GM12878 (cell line): ENCODE data around the gene ADARB1. TPM values are rescaled to one million over a fixed set of nuclear protein-coding genes. Genes with fewer than 3 reads are reported as not detected.
A peak's percentile ranks its signal among the peaks of the same experiment; 100 is the strongest.

Source experiments
- ATAC-seq: fragments of 200-7000 bp; cut with Tn5 transposase; 3 replicates; pipeline ENCODE4 v1.9.1; 2020; ENCODE audit warnings: mild to moderate bottlenecking, moderate library complexity
- BruUV-seq: library from RNA; stranded (reverse); fragments of 400-500 nt; replicated peaks from 2 replicates; lab custom pipeline; 2021; lab: Mats Ljungman, UMichigan
- CTCF ChIA-PET: fragments of 300-600 bp; sonication (Branson Sonifier 250); formaldehyde crosslinking; extraction: SDS; loops from one replicate; lab custom pipeline; 2021; ENCODE audit warnings: inconsistent platforms; lab: Yijun Ruan, JAX
- POLR2A ChIA-PET: fragments of 350-600 bp; formaldehyde crosslinking; extraction: SDS; loops from one replicate; lab custom pipeline; 2021; ENCODE audit warnings: inconsistent platforms; lab: Charles Lee
- RAD21 ChIA-PET: fragments of 300-600 bp; sonication (Branson Sonifier 250); formaldehyde crosslinking; loops from one replicate; lab custom pipeline; 2023; ENCODE audit warnings: antibody characterized with exemption; ENCODE audit not compliant: unreplicated experiment; lab: Charles Lee
- SMC1A ChIA-PET: fragments of 300-600 bp; sonication (Branson Sonifier 250); formaldehyde crosslinking; loops from one replicate; lab custom pipeline; 2023; ENCODE audit not compliant: unreplicated experiment, uncharacterized antibody; lab: Charles Lee
- DNase-seq: peaks from one replicate; pipeline ENCODE4 v3.0.0-alpha.2; 2011; ENCODE audit warnings: low read depth, low spot score
- FAIRE-seq: peaks from 3 replicates; lab custom pipeline; 2011; peaks lifted over from hg19 to GRCh38; lab: Jason Lieb, UNC
- H2AFZ ChIP-seq: 2 replicates; pipeline ENCODE4 v1.6.0; 2011; ENCODE audit warnings: low read depth, low read length, control low read depth; ENCODE audit not compliant: control insufficient read depth
- H3K27ac ChIP-seq: 2 replicates; pipeline ENCODE4 v1.5.1; 2011; ENCODE audit warnings: control low read depth; ENCODE audit not compliant: control insufficient read depth, insufficient read depth
- H3K27me3 ChIP-seq, 2 experiments: replicated peaks in 1 of 2; 2 replicates each; pipeline versions ENCODE4 v1.6.0 to v1.6.1; 2011; ENCODE audit warnings: low read length in 1 of 2; ENCODE audit not compliant: control insufficient read depth in 2 of 2, insufficient read depth in 2 of 2
- H3K36me3 ChIP-seq, 2 experiments: 2 replicates each; pipeline ENCODE4 v1.5.1; 2011; ENCODE audit warnings: low read length in 1 of 2; ENCODE audit not compliant: control insufficient read depth in 2 of 2, insufficient read depth in 2 of 2
- H3K4me1 ChIP-seq: 2 replicates; pipeline ENCODE4 v1.6.1; 2011; ENCODE audit warnings: mild to moderate bottlenecking, low read length, moderate library complexity, mixed read lengths; ENCODE audit not compliant: control insufficient read depth, insufficient read depth
- H3K4me2 ChIP-seq: 2 replicates; pipeline ENCODE4 v1.6.0; 2011; ENCODE audit warnings: control low read depth; ENCODE audit not compliant: control insufficient read depth, insufficient read depth
- H3K4me3 ChIP-seq: fragments of 200-600 bp; sonication (generic); 2 replicates; pipeline ENCODE4 v1.5.1; 2016
- H3K79me2 ChIP-seq: 2 replicates; pipeline ENCODE4 v1.6.0; 2011; ENCODE audit warnings: low read length; ENCODE audit not compliant: control insufficient read depth, insufficient read depth
- H3K9ac ChIP-seq: 2 replicates; pipeline ENCODE4 v1.8.0; 2011; ENCODE audit warnings: low read length, control low read depth, mixed read lengths; ENCODE audit not compliant: control insufficient read depth, insufficient read depth
- H3K9me3 ChIP-seq: replicated peaks from 3 replicates; pipeline ENCODE4 v1.5.1; 2011; ENCODE audit warnings: mild to moderate bottlenecking, low read length; ENCODE audit not compliant: control insufficient read depth, insufficient read depth
- H4K20me1 ChIP-seq: 2 replicates; pipeline ENCODE4 v1.6.0; 2011; ENCODE audit not compliant: control insufficient read depth, insufficient read depth
- ATF7 ChIP-seq: fragments of 450-650 bp; IDR thresholded peaks from 2 replicates; pipeline ENCODE4 v1.6.1; 2016; ENCODE audit warnings: low read depth, mild to moderate bottlenecking
- CREB1 ChIP-seq: IDR thresholded peaks from 2 replicates; pipeline ENCODE4 v1.6.1; 2012; ENCODE audit warnings: low read depth, mild to moderate bottlenecking, inconsistent platforms
- EED ChIP-seq: sonication (generic); IDR thresholded peaks from 2 replicates; pipeline ENCODE4 v1.6.1; 2016; ENCODE audit warnings: antibody characterized with exemption, low read depth
- HCFC1 ChIP-seq: fragments of 150-350 bp; IDR thresholded peaks from 2 replicates; pipeline ENCODE4 v1.6.1; 2014; ENCODE audit warnings: low read length
- HDAC6 ChIP-seq: fragments of 200-600 bp; sonication (generic); IDR thresholded peaks from one replicate; pipeline ENCODE4 v1.8.0; 2017; ENCODE audit warnings: antibody characterized with exemption; ENCODE audit not compliant: unreplicated experiment
- JUNB ChIP-seq: IDR thresholded peaks from 2 replicates; pipeline ENCODE4 v1.6.1; 2016; ENCODE audit warnings: antibody characterized with exemption, mild to moderate bottlenecking
- KDM1A ChIP-seq: fragments of 200-600 bp; sonication (generic); IDR thresholded peaks from 2 replicates; pipeline ENCODE4 v1.6.1; 2016; ENCODE audit warnings: borderline replicate concordance
- MYC ChIP-seq: IDR thresholded peaks from 2 replicates; pipeline ENCODE4 v1.6.1; 2011; ENCODE audit warnings: mild to moderate bottlenecking, low read length, moderate library complexity, inconsistent platforms; ENCODE audit not compliant: insufficient read depth, insufficient replicate concordance, insufficient read length, severe bottlenecking
- NFIC ChIP-seq: IDR thresholded peaks from 2 replicates; pipeline ENCODE4 v1.6.1; 2012; ENCODE audit warnings: low read depth, mild to moderate bottlenecking, inconsistent platforms, low read length, moderate library complexity
- NR2F1 ChIP-seq: fragments of 450-650 bp; conservative IDR thresholded peaks from 2 replicates; pipeline ENCODE4 v1.6.1; 2017; ENCODE audit warnings: mild to moderate bottlenecking
- RUNX3 ChIP-seq: IDR thresholded peaks from 2 replicates; pipeline ENCODE4 v1.6.1; 2012; ENCODE audit warnings: low read length, inconsistent platforms
- SMAD1 ChIP-seq: fragments of 450-650 bp; IDR thresholded peaks from 2 replicates; pipeline ENCODE4 v1.6.1; 2018; ENCODE audit warnings: mild to moderate bottlenecking, low read depth; ENCODE audit not compliant: partially characterized antibody
- SUPT20H ChIP-seq: IDR thresholded peaks from 2 replicates; pipeline ENCODE4 v1.6.1; 2011; ENCODE audit warnings: low read depth, mild to moderate bottlenecking, low read length, moderate library complexity, borderline replicate concordance; ENCODE audit not compliant: control insufficient read depth
- SUZ12 ChIP-seq: fragments of 200-600 bp; sonication (generic); IDR thresholded peaks from one replicate; pipeline ENCODE4 v1.6.1; 2018; ENCODE audit warnings: antibody characterized with exemption, mild to moderate bottlenecking; ENCODE audit not compliant: unreplicated experiment
- TARDBP ChIP-seq: IDR thresholded peaks from 2 replicates; pipeline ENCODE4 v1.6.1; 2016; ENCODE audit warnings: borderline replicate concordance
- TBL1XR1 ChIP-seq: IDR thresholded peaks from 2 replicates; pipeline ENCODE4 v1.6.1; 2012; ENCODE audit warnings: low read depth, low read length, improper control_type of control experiment
- YY1 ChIP-seq: IDR thresholded peaks from 2 replicates; pipeline ENCODE4 v1.6.1; 2011; ENCODE audit warnings: low read depth, mild to moderate bottlenecking, low read length
- WGBS: methylation state at CpG from one replicate; pipeline ENCODE4 v1.1.6; 2016; ENCODE audit warnings: low lambda C conversion rate; ENCODE audit not compliant: insufficient replicate concordance, insufficient coverage; ENCODE audit errors: missing lambda C conversion rate; 5-methylcytosine and 5-hydroxymethylcytosine counted together
- in situ Hi-C: fragments of 300-500 bp; cut with MboI; formaldehyde crosslinking; loops from 9 replicates; pipeline ENCODE4 v1.14.3; 2018; ENCODE audit warnings: mixed read lengths
- intact Hi-C: fragments of 100-400 bp; cut with micrococcal nuclease; formaldehyde crosslinking; loops from one replicate; pipeline ENCODE4 v1.14.2; 2022; ENCODE audit not compliant: unreplicated experiment
- polyA plus RNA-seq, 11 experiments: library from polyadenylated mRNA; depleted of rRNA in 4 of 11; unstranded in 6 of 11; stranded (reverse) in 5 of 11; fragments of >200 nt; fragmentation: Nextera tagmentation in 4 of 11; fragmentation: Illumina TruSeq in 1 of 11; extraction: Ambion mirVana in 4 of 11; extraction: Trizol in 1 of 11; gene quantifications; 1 replicate in 1 of 11; 2 replicates in 10 of 11; pipeline versions ENCODE4 v1.2.1 to v1.2.3, GENCODE V29; 2011 to 2016; ENCODE audit warnings: inconsistent platforms in 2 of 11, missing spikeins in 2 of 11, low read depth in 1 of 11
- total RNA-seq, 4 experiments: library from RNA; depleted of rRNA in 3 of 4; stranded (reverse); fragments of >200 nt in 3 of 4; fragmentation: Illumina TruSeq in 1 of 4; extraction: Trizol in 1 of 4; gene quantifications; 2 replicates each; pipeline versions ENCODE4 v1.2.1 to v1.2.3, GENCODE V29; 2013 to 2021
- TF ChIP-seq, protein P1 (sequence below): IDR thresholded peaks from 2 replicates; pipeline ENCODE4 v1.6.1; 2012; ENCODE audit warnings: mild to moderate bottlenecking, low read depth, low read length
- TF ChIP-seq, protein P2 (sequence below): fragments of 450-650 bp; formaldehyde crosslinking; IDR thresholded peaks from 2 replicates; pipeline ENCODE4 v1.4.0; 2022; ENCODE audit warnings: mild to moderate bottlenecking, moderate library complexity

Gene ADARB1
- total and polyA plus RNA-seq, 10 of the 15 experiments (the other 5 are each of a cell fraction or from before 2014, with no cell fraction given) = 5.7 to 61.7 (median 25.3) TPM

DNA sequence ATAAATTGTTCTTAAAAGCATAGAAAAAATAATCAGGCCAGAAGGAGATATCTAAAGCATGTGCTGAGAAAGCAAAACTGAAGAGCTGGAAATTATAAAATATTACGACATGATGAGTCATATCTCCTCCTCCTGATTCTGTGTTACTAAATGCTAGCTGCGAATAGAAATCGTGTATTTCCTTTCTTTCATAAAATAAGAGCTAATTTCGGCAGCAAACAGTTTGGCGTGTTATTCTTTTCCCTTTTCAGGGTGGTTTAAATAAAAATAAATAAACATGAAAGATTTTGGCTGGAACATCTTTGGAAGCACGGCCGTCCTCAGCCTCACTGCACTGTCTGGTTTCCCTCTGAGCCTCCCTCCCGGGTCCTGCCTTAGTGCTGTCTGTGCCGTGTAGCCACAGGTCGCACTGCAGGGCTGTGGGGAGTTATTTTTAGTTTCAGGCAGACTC lies 56.0 kb downstream of the ADARB1 start:
- ChIA-PET CTCF (interaction anchor here (0.5 to 15.4 kb wide), 18 partner anchors 10 to 337 kb away, joined by 3 to 626 read pairs (median 10); partner anchors contain the start of genes ADARB1 and SLX9), RAD21 (interaction anchor here (0.9 to 8.1 kb wide), 11 partner anchors 7 to 329 kb away, joined by 3 to 204 read pairs (median 33); partner anchors contain the start of gene UBE2G2), SMC1A (interaction anchor here (0.7 to 9.3 kb wide), 13 partner anchors 7 to 329 kb away, joined by 3 to 560 read pairs (median 6); partner anchors contain the start of gene SLX9), POLR2A (interaction anchor here (1.4 to 2.5 kb wide), 2 partner anchors 18 to 33 kb away, joined by 4 to 14 read pairs; no protein-coding TSS in a partner anchor)
- in situ Hi-C loops (no loop called here), intact Hi-C loops (loop anchor here (10.0 kb wide), 1 partner anchor 326 kb away; the partner anchor contains the start of gene UBE2G2)
- FAIRE-seq (no peak), DNase-seq (no peak), ATAC-seq (peak; percentile 85)
- no peak overlapping the region for H3K4me2 ChIP-seq
- peaks cover 0 to 2% of the 10 kb centered on the region in 2 experiments; a peak in 2 of 4 replicates for H3K27me3 ChIP-seq
- H2AFZ ChIP-seq = no peak overlapping the region
- no peaks in the 10 kb centered on the region for H3K79me2 ChIP-seq
- H3K36me3 ChIP-seq = no peaks in the 10 kb centered on the region
- 13% methylated on average over 10 of the region's 10 CpGs for whole genome bisulfite sequencing
- H3K4me3 ChIP-seq = no peak overlapping the region
- no peaks in the 10 kb centered on the region for H4K20me1 ChIP-seq
- no peaks in the 10 kb centered on the region for H3K9me3 ChIP-seq
- BruUV-seq = no TSS peak
- peaks cover 3% of the 10 kb centered on the region for H3K4me1 ChIP-seq
- H3K27ac ChIP-seq = no peak overlapping the region
- no peak overlapping the region for H3K9ac ChIP-seq
- no peak for TF ChIP-seq SMAD1
- TF ChIP-seq SUPT20H = no peak
- peak; percentile 19; the same call in 1 of the 2 replicates for TF ChIP-seq CREB1
- 0 out of 2 replicates have a peak, but pooled peaks have one; percentile 31 for TF ChIP-seq ATF7
- TF ChIP-seq NFIC = peak; percentile 33; the same call in 1 of the 2 replicates
- TF ChIP-seq MYC = no peak
- TF ChIP-seq, protein P1, sequence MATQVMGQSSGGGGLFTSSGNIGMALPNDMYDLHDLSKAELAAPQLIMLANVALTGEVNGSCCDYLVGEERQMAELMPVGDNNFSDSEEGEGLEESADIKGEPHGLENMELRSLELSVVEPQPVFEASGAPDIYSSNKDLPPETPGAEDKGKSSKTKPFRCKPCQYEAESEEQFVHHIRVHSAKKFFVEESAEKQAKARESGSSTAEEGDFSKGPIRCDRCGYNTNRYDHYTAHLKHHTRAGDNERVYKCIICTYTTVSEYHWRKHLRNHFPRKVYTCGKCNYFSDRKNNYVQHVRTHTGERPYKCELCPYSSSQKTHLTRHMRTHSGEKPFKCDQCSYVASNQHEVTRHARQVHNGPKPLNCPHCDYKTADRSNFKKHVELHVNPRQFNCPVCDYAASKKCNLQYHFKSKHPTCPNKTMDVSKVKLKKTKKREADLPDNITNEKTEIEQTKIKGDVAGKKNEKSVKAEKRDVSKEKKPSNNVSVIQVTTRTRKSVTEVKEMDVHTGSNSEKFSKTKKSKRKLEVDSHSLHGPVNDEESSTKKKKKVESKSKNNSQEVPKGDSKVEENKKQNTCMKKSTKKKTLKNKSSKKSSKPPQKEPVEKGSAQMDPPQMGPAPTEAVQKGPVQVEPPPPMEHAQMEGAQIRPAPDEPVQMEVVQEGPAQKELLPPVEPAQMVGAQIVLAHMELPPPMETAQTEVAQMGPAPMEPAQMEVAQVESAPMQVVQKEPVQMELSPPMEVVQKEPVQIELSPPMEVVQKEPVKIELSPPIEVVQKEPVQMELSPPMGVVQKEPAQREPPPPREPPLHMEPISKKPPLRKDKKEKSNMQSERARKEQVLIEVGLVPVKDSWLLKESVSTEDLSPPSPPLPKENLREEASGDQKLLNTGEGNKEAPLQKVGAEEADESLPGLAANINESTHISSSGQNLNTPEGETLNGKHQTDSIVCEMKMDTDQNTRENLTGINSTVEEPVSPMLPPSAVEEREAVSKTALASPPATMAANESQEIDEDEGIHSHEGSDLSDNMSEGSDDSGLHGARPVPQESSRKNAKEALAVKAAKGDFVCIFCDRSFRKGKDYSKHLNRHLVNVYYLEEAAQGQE = no peak
- TF ChIP-seq YY1 = no peak
- no peak for TF ChIP-seq KDM1A
- TF ChIP-seq, protein P2, sequence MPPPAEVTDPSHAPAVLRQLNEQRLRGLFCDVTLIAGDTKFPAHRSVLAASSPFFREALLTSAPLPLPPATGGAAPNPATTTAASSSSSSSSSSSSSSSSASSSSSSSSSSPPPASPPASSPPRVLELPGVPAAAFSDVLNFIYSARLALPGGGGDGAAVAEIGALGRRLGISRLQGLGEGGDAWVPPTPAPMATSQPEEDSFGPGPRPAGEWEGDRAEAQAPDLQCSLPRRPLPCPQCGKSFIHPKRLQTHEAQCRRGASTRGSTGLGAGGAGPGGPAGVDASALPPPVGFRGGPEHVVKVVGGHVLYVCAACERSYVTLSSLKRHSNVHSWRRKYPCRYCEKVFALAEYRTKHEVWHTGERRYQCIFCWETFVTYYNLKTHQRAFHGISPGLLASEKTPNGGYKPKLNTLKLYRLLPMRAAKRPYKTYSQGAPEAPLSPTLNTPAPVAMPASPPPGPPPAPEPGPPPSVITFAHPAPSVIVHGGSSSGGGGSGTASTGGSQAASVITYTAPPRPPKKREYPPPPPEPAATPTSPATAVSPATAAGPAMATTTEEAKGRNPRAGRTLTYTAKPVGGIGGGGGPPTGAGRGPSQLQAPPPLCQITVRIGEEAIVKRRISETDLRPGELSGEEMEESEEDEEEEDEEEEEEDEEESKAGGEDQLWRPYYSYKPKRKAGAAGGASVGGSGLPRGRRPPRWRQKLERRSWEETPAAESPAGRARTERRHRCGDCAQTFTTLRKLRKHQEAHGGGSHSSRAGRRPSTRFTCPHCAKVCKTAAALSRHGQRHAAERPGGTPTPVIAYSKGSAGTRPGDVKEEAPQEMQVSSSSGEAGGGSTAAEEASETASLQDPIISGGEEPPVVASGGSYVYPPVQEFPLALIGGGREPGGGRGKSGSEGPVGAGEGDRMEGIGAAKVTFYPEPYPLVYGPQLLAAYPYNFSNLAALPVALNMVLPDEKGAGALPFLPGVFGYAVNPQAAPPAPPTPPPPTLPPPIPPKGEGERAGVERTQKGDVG (CRISPR knock-in tag) = no peak
- no peak for TF ChIP-seq HCFC1
- TF ChIP-seq NR2F1 = no peak
- TF ChIP-seq SUZ12 = no peak
- TF ChIP-seq TBL1XR1 = no peak
- TF ChIP-seq JUNB = peak; percentile 75
- 0 out of 2 replicates have a peak, but pooled peaks have one; percentile 37 for TF ChIP-seq TARDBP
- TF ChIP-seq RUNX3 = peak; percentile 55; the same call in 1 of the 2 replicates
- no peak for TF ChIP-seq HDAC6
- TF ChIP-seq EED = peak; percentile 51
